Measurements from ENCODE around the gene PLEKHM1.
"Not testable (repeated sequence)": the region's sequence is repeated elsewhere in the genome, so short reads cannot be mapped to it uniquely, and the experiment has no call there.

PLEKHM1 gene

DNA sequence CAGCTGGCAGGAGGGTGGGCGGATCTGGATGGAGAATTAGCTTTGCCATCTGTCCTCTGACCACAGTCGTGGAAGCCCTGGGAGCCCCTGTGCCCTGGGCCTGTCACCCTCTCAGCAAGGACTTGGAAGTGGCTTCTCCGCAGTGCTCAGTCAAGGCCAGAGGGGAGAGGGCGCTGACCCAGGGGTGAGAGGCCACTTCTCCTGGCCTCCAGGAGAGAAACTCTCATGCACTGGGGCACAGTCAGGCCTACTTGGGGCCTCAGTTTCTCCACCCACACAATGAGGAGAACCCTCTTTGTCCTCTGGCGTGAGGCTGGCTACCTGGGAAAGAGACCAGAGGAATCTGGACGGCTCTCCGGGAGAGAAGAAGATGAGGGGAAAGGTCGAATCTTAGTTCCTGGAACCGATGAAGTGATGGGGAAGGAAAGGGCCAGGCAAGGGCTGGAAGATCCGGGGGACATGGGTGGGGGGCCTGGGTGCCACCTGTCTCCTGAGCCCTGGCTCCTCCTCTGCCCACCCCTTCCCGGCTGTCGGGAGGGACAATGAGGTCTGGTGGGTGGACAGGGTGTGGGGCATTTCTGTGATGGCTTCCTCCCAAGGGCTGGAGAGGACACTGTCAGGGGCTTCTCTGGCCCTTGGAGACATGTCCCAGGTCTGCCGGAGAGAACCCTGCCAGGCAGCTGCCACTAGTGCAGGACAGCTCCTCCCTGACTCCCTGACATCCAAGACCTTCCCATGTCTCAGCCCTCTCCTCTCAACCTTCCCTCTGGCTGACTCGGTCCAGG, 48.8 kb downstream of the PLEKHM1 start:
- DNase-seq (ENCODE audit: low read depth in 2 of 3, low spot score in 1 of 3), result no peak

DNA sequence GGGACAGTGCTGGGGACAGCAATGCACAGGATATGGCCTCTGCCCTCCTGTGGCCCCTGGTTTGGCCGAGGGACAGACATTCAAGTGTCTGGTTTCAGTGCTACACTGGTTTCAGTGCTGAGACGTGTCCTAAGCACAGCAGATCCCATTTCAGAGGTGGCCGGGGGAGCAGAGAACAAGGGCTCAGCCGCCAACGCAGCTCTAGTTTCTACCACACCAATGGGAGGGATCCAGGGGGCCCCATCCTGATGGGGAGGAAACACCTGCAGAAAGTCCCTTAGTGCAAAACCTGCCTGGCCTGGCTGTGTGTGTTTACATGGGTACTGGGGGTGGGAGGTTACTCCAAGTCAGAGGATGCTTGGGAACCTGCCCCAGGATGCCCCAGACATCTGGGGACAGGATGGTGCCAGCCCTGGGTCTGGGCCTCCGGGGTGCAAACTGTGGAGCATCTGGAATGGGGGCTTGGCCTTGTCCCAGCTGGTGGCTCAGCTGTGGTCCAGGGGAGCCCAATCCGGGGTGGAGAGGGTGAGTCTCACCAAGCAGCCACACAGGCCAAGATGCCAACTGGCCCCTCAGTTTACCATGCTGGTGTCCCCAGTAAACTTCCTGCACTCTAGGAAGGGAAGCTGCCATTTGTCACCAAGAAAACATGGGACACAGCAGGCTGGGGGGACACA, 49.5 kb downstream of the PLEKHM1 start:
- DNase-seq (ENCODE audit: low read depth in 2 of 3, low spot score in 1 of 3), result not testable (repeated sequence)

- DNase-seq (ENCODE audit: low read depth in 2 of 3, low spot score in 1 of 3), result no peak
Observed at GRCh38 chr17:45440161-45440778, 50.3 kb downstream of the PLEKHM1 start.

- DNase-seq (ENCODE audit: low read depth in 2 of 3, low spot score in 1 of 3), result no peak
Observed at GRCh38 chr17:45438931-45439610, 51.5 kb downstream of the PLEKHM1 start.

DNA sequence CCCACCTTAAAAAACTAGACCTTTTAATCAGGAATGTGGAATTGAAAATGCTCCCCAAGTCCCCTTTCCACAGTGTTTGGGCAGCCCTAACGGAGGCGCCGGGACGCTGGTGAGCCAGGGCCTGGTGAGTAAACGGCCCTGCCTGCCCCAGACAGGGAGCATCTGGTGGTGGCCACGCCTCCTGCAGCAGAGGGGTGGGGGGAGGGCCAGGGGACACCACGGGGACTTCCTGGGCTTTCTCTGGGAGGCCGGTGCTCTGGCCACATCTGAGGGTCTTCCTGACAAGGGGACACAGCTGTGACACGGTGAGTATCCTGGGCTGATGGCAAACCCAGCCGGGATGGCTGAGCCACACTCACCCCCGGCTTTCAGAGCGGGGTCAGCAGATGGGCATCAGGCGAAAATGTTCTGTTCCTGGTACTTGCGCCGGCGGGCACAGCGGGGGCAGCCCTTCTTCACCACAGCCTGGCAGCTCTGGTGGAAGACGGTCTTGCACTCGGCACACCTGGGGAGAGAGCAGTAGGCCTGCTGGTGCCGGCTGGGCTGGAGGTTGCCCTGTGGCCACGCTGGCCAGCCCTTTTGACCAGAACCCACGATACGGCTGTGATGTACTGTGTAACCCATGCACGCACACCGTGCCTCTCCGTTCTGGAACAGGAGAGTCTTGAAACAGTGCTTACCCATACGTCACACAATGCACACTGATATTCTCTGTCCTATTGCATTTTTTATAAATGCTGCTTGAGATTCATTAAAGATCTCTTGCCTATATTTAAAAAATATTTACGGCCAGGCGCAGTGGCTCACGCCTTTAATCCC, 52.8 kb downstream of the PLEKHM1 start:
- DNase-seq (ENCODE audit: low read depth in 2 of 3, low spot score in 1 of 3), result no peak

- no peak for DNase-seq (ENCODE audit: low read depth in 2 of 3, low spot score in 1 of 3)
Observed at GRCh38 chr17:45436625-45437464, 53.7 kb downstream of the PLEKHM1 start.

DNA sequence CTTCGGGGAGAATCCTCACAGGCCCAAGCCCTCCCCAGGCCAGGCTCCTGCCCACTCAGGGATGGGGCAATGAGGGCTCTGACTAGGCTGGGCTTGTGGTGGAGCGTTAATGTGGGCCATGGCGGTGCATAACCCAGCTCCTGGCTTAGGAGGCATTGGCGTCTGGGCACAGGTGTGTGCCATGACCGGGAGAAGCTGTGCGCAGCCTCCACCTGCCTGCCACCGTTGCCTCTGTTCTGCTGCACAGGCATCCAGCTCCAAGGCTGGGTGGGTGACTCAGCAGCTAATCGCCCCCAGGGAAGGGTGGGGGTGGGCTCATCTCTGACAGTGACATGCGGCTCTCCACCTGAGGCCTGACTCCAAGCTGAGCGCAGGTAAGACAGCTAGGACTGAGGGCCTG, 54.4 kb downstream of the PLEKHM1 start:
- DNase-seq (ENCODE audit: low read depth in 2 of 3, low spot score in 1 of 3), result no peak

DNA sequence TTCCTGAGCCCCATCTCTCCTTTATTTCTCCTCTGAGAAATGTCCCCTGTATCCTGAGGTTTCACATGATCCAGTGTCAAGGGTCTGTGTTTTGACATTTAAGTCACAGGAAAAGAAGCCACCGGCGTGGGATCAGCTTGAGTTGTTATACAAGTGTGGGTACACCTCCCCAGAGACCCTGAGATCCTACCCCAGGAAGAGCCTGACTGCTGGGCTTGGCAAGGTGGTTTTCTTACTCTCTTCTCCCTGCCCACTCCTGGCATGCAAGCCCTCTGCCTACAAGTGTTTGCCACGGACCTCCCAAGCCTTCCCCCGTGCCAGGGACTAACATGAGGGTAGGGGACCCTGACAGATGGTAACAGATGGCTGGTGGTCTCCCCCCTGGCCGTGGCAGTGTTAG, 55.0 kb downstream of the PLEKHM1 start:
- no peak for DNase-seq (ENCODE audit: low read depth in 2 of 3, low spot score in 1 of 3)

DNA sequence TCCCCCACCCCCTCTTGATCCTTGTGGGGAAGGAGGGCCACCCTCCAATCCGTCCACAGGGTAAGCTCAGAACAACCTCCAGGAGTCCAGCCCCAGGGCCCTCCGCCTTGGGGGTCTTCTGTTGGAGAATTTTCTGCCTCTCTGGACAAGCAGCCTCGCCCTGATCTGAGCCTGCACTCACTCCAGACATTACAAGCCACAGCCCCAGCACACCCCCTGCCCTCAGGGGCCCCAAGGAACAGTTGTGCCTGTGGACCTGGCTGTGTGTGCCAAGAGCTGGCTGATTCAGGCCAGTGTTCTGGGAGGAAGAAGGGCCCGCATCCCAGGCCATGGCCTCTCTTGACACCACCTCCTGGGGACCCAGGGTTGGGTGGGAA, 57.4 kb downstream of the PLEKHM1 start:
- DNase-seq (ENCODE audit: low read depth in 2 of 3, low spot score in 1 of 3), result no peak

- no peak for DNase-seq (ENCODE audit: low read depth in 2 of 3, low spot score in 1 of 3)
Observed at GRCh38 chr17:45432405-45433158, 57.9 kb downstream of the PLEKHM1 start, which contains the start of gene ARHGAP27. TSS of gene ARHGAP27 (minus strand) at chr17:45432870. CDS start at chr17:45430279, 2,591 bp downstream.

GRCh38 chr17:45431531-45432404, 58.8 kb downstream of the PLEKHM1 start:
- peak; percentile 39 to 71 (median 54) for DNase-seq (ENCODE audit: low read depth in 2 of 3, low spot score in 1 of 3)

- no peak for DNase-seq (ENCODE audit: low read depth in 2 of 3, low spot score in 1 of 3)
Observed at GRCh38 chr17:45430738-45431530, 59.6 kb downstream of the PLEKHM1 start.

GRCh38 chr17:45430006-45430737, 60.3 kb downstream of the PLEKHM1 start:
- no peak for DNase-seq (ENCODE audit: low read depth in 2 of 3, low spot score in 1 of 3)

DNA sequence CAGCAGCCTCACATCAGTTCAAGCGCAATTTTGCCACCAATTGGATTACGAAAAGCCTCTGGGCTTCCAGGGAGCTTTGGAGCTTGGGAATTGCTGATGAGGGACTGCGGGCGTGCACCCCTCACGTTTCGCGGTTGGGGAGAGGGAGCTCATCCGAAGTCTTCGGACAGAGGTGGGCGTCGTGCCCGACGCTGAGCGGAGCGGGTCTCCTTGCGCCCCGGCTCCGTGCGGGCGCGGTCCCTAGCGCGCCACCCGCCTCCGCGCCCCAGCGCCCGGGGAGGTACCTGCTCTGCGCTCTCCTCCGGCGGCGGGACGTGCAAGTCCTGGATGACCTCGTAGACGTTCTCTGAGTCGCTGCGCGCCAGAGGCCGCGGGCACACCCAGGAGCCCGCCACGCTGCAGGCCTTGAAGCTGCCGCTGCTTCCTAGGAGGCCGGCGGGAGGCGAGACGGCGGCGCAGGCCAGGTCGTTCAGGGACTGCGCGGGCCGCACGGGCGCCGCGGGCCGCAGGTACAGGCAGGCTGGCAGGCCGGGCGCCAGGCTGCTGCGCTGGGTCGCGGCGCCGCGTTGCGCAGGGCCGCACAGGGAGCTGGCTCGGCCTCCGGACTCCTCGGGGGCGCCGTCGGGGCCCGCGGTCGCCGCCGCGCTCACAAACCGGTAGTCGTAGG, 61.0 kb downstream of the PLEKHM1 start:
- DNase-seq (ENCODE audit: low read depth in 2 of 3, low spot score in 1 of 3), result no peak

GRCh38 chr17:45428931-45429338, 61.6 kb downstream of the PLEKHM1 start:
- DNase-seq (ENCODE audit: low read depth in 2 of 3, low spot score in 1 of 3), result no peak

- peak; percentile 60 to 84 (median 72) for DNase-seq (ENCODE audit: low read depth in 2 of 3, low spot score in 1 of 3)
Observed at GRCh38 chr17:45428050-45428617, 62.4 kb downstream of the PLEKHM1 start.

Data from stimulated activated CD4-positive, alpha-beta T cell treated with anti-CD3 and anti-CD28 coated beads, Interleukin-12 subunit alpha, Interleukin-12 subunit beta, amount 100 ng/mL, for 48 hours (primary cell).